GM18519 (cell line): Measurements from ENCODE around the gene PIMREG.

ENCODE experiments used
- ATAC-seq: cut with Tn5 transposase; IDR thresholded peaks from one replicate; pipeline ENCODE4 v1.9.1; 2021; ENCODE audit warnings: mild to moderate bottlenecking, moderate library complexity; ENCODE audit not compliant: unreplicated experiment, low FRiP score

Gene PIMREG

DNA sequence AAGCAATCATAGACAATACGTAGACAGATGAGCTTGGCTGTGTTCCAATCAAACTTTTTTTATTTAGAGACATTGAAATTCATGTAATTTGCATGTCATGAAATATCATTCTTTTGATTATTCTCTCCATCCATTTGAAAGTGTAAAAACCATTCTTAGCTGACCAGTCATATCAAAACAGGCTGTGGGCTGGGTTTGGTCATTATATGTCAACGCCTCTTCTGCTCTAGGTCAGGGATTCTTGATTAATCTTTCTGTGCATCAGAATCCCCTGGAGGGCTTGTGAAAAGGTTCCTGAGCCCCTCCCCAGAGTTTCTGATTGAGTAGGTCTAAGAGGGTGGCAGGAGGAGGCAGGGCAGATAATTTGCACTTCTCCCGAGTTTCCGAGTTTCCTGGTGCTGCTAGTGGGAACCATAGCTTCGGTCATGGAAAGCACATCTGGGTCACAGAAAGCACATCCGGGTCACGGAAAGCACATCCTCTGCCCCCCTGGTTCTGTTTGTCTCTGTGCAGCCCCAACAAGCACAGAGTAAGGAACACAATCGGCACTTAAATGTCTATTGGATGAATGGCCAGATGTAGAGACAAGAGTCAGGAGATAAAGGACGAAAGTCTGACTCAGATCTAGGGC lies 16.4 kb downstream of the PIMREG start:
- no peak for ATAC-seq

DNA sequence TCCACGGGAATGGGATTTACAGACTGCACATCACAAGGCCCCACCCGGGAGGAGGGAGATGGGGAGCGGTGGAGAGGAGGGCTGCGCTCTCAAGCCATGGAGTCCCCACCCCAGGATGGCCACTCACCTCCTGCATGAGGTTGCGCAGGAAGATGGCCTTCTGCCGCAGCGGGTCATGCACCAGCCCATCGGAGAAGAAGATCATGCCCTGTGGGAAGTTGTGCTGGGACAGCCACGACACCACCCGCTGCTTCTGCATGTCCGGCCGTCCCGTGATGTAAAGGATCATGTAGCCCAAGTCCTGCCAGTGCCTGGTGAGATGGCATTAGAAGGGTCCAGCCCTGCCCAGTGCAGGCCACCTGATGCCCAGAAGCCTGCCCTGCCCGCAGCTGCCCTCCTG lies 17.0 kb downstream of the PIMREG start:
- ATAC-seq: no peak

DNA sequence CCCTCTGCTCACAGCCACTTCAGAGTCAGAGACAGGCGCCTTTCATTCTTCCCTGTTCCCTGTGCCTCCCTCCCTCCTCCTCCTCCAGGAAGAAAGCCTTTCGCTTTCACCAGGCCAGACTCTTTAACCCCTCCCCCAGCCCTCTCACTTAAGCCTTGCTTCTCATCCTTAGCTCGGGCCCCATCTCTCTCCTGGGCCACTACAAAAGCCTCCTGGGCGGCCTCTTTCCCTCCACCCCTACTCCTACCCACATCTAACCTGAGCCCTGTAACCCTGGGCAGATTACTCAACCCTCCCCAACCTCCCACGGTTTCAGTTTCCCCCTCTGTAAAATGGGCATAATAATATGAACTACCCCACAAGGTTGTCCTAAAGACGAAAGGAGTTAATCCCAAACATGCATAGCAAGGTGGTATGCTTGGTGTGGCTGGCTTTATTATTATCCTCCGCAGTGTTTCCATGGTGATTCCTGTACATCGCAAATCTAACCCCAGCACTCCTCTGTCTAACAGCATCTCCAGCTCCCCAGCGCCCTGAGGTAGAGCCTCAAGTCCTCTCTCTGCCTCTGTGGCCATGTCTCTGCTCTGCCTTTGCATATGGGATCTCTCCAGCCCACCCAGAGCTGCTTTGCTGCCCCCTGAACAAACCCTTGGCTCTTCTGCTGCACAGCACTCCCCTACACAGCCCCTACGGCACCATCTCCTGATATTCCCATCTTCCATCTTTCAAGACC lies 17.7 kb downstream of the PIMREG start:
- no peak for ATAC-seq

DNA sequence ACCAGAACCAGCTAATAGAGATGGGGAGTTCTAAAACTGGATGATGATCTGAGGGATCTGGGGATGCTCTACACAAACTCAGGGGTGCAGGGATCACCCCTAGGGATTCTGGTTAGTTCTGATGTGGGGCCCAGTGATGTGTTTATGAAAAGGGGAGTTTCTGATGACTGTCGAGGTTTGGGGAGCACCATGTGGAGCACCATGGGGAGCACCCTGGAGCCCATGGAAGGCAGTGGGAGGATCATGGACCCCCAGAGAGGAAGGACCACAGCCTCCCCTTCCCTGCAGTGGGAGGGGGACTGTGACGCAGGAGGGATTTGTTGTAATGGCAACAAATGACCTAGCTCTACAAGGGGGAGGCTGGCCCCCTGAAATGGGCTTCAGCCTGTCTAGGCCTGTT lies 18.4 kb downstream of the PIMREG start:
- no peak for ATAC-seq

DNA sequence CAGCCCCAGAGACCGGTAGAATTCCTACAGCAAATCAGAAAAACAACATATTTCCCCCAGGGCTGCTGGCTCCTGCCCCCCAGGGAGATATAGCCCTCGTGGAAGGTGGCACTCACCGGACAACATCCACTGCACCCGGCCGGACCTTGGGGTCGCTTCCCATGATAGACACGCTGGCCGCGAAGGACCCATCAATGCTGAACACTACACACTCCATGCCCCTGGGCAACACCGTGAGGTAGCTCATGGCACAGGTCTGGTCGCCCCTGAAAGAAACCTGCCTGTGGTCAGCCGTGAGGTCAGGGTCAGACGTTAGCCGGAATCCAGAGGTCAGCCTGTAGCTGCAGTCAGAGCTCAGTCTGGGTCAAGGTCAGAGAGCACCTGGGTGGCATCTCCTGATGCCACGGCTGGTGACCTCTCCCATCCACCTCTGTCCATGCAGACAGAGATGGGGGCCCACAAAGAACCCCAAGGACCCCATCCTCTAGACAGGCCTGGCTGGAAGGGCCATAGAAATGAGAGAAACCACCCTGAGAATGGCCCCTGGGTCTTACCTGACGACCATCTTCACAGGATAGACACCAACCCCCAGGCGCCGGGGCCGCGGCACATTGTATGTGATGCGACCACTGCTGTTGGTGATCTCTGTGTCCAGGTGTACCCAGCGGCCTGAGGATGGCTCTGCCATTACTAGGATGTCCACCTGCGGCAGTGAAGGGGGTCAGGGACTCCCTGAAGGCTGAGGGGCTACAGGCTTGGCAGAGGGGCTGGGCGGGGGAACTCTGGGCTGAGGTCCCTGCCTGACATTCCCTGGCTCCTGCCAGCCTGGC lies 19.6 kb downstream of the PIMREG start:
- no peak for ATAC-seq

DNA sequence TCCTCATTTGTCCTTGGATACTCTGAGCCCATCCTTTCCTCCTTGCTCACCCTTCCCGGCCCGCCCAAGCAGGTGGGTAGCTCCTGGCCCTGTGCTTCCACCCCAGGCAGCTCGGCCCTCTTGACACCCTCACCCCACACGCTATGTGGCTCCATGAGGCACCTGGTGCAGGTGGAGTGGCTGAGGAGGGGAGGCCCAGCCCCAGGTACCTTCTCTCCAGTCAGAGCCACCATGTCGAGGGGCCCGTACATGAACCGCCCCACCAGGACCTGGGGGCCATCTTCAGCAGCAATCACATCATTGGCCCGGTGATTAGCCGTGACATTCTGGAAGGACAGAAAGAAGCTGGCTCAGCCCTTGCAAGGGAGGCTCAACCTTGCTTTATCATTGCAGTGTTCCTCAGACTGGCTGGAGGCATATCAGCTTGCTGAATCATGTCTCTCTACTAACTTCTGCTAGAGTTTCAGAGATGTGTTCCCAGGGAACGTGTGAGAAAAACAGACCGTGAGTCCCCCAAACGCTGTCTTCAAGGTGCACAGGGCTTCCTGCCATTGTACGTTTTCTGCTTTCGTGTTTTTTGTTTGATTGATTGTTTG lies 20.3 kb downstream of the PIMREG start:
- no peak for ATAC-seq

DNA sequence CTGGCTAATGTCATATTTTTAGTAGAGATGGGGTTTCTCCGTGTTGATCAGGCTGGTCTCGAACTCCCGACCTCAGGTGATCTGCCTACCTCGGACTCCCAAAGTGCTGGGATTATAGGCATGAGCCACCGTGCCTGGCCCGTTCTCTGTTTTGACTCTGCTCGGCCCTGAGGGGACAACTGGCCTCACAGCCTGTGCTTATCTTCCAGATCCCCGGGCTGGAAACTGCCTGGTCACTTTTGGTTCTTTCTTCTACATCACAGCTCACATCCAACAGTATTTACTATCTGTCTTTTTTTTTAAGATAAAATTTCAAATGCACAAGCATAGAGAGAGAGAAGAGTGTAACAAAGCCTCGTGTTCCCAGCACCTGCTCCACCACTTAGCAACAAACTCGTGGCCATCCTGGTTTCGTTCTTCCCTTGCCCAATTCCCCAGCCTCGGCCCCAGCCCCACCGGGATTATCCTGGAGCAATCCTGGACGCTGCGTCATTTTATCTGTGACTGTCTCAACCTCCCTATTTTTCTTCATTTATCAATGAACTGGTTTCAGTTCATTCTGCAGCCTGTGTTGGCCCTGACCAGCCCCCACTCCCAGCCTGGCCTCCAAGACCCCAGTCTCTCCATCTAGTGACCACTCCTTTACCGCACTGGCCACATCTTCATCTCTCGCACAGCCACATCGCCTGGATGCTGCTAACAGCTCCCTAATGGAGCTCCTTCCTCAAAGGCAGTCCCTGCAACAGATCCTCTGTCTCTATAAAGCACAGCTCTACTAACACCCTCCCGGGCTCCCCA lies 21.1 kb downstream of the PIMREG start:
- ATAC-seq: no peak

DNA sequence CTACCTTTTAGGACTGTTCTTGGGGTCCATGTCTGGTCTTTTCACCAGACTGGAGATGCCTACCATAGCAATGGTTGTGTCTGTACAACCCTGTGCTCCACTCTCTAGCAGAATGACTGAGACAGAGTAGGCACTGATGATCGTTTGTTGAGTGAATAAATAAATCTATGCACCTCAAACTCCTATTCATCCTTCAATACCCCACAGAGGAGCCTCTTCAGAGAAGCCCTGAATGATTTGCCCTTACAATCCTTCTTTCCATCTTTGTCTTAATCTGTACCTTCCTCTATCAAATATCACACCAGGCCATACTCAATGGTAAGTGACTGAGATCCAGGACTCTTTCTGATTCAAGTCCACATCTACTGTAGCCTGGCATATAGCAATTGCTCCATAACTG lies 23.3 kb downstream of the PIMREG start:
- no peak for ATAC-seq

DNA sequence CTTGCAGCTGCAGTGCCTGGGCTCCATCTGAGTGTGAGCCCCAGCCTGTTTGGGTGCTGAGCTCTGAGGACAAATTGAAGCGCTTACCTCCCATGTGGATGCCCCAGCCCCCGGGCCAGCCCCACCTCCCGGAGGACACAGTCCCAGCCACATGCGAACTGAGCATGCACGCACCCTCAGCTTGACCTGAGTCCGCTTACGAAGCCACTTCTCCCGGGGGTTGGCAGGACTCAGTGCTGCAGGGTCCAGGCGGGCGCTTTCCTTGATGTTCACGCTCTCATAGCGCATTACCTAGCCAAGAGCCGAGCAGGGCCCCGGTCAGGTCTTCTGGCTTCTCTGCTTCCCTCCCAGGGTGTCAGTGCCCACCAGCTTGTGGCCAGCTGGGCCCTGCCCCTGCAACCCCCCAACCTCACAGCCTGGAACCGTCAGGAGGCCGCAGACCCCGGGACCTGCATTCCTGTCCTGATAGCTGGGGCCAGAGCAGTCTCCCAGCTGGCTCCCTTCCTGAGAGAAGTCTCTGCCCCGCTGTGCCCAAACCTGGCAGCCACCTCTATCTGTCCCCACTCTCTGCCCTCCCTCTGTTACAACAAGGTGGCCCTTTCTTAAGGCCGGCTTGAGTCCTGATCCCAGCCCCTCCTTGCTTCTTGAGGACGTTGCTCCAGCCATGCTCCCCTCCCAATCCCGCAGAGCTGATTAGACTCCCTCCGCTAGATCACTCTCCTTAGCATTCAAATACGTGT lies 24.0 kb downstream of the PIMREG start:
- ATAC-seq: no peak

DNA sequence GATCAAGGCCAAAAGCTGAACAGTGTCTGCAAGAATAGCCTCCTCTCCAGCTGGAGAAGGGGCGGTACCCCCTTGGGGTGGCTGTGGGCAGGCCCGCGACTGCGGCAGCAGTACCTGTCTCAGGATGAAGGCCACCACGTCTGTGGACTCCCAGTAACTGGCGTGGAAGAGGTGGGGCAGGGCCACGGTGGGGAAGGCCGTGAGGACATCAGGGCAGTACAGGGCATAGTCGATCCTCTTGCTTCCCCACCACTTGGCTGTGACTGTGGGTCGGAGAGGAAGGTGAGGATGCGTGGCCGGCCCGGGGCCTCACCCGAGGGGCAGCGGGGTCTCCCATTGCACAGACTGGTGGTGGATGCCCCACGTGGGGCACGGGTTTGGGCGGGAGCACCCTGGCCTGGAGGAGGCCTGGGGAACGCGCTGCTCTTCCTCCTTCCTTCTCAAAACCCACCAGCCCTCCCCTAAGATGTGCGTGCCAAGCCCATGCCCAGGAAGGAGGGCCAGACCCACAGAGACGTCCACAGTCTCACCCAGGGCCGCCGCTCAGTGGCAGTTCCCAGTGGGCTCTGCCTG lies 26.0 kb downstream of the PIMREG start:
- no peak for ATAC-seq

DNA sequence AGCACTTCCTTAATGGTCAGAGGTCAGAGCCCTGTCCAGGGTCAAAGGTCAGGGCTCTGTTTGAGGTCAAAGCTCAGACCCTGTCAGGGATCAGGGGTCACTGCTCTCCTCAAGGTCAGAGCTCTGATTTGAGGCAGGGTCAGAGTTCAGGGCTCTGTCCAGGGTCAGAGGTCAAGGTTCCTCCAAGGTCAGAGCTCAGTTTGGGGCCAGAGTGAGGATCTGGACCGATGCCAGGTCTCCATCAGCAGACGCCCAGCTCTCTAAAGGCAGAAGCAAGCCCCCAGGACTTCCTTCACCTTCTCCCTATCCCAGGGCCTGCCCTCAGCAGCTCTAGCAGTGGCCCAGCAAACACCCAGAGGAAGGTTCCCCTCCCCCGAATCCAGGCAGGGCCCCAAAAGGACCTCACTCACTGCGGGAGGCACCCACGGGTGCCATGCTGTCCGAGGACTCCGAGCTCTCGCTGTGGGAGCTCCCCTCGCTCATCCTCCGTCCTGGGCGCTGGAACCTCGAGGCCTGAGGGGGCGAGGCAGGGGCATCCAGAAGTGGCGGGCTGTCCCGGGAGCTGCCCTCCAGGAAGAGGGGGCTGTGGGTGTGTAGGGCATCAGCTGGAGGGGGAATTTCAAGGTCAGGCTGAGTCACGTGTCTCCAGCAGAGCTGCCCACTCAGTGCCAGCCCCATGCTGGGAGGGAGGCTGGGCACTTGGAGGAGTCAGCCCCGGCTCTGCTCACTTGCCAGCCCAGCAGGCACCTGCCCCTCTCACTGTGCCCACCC lies 26.7 kb downstream of the PIMREG start:
- no peak for ATAC-seq

DNA sequence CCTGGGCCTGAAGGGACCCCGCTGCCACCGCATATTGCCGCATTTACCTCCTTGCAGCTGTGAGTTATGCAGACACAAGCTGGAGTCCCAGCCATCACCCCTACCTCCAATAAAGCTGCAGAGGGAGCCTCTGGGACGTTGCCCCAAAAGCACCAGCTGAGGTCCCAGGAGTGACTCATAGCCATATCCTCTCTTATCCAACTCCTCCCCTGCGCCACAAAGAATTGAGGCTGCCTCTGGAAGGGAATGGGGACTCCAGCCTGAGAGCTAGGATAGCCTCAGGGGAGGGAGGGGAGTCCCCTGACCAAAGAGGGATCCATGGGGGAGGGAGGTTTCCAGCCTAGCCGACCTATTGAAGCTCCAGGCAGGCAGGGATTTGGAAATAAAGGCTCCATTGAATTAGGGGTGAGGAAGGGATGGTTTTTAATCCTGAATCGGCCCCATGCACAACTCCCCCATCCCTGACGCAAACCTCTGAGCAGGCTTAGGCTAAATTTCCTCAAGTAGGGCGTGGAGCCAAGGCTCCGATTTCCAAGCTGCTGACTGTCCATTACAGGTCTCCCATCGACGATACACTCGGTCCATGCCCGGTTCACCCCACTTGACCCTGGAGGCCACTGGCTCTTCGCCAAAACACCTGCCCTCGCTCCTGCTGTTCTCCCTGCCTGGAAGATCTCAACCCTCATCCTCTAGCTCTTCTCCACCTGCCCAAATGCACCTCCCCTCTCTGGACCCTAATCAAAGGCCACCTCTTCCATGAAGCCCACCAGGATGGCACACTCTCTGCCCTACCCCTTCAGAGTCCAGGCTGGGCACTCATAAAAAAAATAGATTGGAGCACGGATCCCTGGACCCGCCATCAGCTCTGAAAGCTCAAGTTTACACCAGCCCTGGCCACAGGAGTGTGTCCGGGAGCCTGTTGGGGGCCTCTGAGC lies 27.5 kb downstream of the PIMREG start:
- ATAC-seq: no peak

DNA sequence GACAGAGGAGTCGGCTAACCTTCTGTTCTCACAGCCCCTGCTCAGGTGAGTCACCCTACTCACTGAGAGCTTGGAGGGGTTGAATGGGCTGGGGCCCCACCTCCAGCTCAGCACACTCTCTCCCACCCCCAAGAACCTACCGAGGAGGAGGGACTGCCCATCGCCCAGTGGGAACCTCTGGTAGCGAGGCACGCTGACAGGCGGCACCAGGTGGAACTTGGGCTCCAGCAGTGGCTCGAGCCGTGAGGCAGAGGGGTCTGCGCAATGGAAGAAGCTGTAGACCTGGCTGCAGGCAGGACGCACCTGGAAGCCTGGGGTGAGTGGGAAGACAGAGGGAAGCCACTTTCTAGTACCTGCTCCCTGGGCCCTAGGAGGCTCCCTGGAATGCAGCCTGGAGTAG lies 28.3 kb downstream of the PIMREG start:
- ATAC-seq: no peak

DNA sequence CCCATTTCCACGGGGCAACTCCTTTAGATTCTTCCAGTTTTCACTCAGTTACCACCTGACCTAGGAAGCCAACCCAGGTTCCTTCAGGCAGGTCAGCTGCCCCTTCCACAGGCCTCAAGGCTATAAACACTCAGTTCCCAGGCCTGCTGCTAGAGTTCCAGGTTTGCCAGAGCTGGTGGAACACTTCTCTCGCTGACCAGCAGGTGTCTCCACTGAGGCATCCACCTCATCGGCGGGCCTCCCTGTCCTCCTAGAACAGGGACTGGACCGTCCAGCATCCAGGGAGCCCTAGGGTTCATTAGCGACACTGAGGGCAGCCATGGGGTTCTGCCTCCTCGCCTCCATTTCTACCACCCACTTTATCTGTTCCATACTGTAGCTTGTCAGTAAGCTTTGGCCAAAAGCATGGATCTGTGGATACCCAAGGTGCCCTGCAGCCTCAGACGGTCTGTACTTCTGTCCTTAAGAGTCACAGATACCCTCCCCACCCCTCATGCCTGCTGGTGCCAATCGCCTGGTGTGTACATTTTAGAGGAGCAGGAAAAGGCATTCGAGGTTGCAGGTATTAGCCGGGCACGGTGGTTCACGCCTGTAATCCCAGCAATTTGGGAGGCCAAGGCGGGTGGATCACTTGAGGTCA lies 29.0 kb downstream of the PIMREG start:
- no peak for ATAC-seq

DNA sequence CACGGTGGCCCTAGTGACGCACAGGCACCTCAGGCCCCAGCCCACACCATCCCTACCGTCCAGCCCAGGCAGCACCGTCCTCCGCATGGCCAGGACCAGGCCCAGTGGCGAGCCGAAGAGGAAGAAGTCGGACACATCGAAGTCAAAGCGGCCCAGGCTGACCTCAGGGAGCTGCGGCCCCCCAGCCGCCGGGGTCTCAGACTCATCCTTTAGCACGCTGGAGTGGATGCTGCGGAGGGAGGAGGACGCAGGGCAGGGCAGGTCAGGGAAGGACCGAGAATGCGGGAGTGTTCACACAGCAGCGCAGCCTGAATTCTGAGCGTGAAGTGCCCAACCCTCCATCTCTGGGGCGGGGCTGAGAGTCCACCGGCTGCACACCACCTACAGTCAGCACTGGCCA lies 30.1 kb downstream of the PIMREG start:
- no peak for ATAC-seq

DNA sequence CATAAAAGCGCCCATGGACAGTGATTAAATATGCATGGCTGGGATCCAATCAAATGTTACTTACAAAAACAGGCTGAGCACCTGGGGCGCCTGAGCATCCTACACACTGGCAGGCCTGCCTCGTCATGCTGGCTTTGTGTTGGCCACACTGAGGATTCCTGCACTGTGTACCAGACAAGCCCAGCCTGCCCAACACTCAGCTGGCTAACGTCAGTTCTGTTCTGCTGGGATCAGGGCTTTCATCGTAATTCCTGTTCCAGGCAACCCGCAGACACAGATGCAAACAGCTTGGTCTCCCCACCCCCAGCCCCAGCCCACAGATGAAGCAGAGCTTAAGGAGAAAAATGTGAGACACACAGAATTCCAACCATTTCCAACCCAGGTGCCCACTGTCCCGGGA lies 30.7 kb downstream of the PIMREG start:
- ATAC-seq: no peak

DNA sequence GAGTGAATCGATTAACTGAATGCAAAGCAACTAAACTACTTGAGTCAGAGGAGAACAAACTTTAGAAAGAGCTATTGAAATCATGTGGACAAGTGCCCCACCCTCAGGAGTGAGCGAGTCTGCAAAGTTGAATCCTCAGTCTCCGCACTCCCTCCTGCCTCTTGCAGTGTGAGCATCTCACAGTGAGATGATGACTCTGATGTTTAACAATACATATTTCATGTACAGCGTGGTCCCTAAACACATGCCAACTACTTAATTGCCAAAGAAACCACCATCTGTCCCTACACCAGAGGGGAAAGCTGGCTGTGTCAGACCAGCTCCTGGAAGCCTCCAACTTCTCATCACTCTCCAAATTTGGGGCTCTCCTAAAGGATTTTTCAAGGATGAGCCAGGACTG lies 31.2 kb downstream of the PIMREG start:
- no peak for ATAC-seq
